ENCODE data around the gene OST4.

The OST4 gene

DNA sequence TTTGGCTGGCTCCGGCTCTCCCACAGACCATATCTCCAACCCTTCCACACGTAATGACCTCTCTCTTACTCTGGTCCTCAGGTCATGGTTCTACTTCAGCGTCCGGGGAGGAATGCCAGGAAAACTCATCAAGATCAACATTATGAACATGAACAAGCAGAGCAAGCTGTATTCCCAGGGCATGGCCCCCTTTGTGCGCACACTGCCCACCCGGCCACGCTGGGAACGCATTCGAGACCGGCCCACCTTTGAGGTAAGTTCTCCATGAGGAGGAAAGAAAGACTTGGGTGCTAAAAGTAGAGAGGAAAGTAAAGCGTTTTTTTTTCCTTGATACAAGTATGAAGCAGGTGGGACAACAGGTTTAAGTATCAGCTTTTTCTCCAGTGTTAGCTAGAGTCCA, 18.1 kb downstream of the OST4 start:
- no peak overlapping the region for H3K4me3 ChIP-seq (ENCODE audit: control insufficient read depth, low read depth, low read length)
- DNase-seq (ENCODE audit: low read depth), result no peak
- no peak for TF ChIP-seq CTCF (IDR thresholded peaks at IDR 0.05; ENCODE audit: control insufficient read depth, insufficient read depth, low read depth, low read length, missing control alignments)

GRCh38 chr2:27051902-27052645, 19.4 kb downstream of the OST4 start:
- no peak for DNase-seq (ENCODE audit: low read depth)
- peak overlapping the region; percentile 98 for H3K4me3 ChIP-seq (ENCODE audit: control insufficient read depth, low read depth, low read length)
- no peak for TF ChIP-seq CTCF (IDR thresholded peaks at IDR 0.05; ENCODE audit: control insufficient read depth, insufficient read depth, low read depth, low read length, missing control alignments)

- TF ChIP-seq CTCF (IDR thresholded peaks at IDR 0.05; ENCODE audit: control insufficient read depth, insufficient read depth, low read depth, low read length, missing control alignments), result no peak
Measured at GRCh38 chr2:27050996-27051901, 20.2 kb downstream of the OST4 start, which contains the start of gene AGBL5. Gene AGBL5, plus strand, starts transcription at chr2:27051668. Its CDS starts 1,291 bp downstream, at chr2:27052959.

GRCh38 chr2:27050281-27050995, 21.0 kb downstream of the OST4 start:
- peak overlapping the region; percentile 48 for H3K4me3 ChIP-seq (ENCODE audit: control insufficient read depth, low read depth, low read length)
- peak; percentile 48 for TF ChIP-seq CTCF (IDR thresholded peaks at IDR 0.05; ENCODE audit: control insufficient read depth, insufficient read depth, low read depth, low read length, missing control alignments)
- peak; percentile 92 for DNase-seq (ENCODE audit: low read depth)

More at GRCh38 chr2:27050996-27051901, 20.2 kb downstream of the OST4 start, which contains the start of gene AGBL5:
- H3K4me3 ChIP-seq (ENCODE audit: control insufficient read depth, low read depth, low read length), result peak within 1 kb of the TSS; percentile 98
- DNase-seq (ENCODE audit: low read depth), result peak; percentile 58

DNA sequence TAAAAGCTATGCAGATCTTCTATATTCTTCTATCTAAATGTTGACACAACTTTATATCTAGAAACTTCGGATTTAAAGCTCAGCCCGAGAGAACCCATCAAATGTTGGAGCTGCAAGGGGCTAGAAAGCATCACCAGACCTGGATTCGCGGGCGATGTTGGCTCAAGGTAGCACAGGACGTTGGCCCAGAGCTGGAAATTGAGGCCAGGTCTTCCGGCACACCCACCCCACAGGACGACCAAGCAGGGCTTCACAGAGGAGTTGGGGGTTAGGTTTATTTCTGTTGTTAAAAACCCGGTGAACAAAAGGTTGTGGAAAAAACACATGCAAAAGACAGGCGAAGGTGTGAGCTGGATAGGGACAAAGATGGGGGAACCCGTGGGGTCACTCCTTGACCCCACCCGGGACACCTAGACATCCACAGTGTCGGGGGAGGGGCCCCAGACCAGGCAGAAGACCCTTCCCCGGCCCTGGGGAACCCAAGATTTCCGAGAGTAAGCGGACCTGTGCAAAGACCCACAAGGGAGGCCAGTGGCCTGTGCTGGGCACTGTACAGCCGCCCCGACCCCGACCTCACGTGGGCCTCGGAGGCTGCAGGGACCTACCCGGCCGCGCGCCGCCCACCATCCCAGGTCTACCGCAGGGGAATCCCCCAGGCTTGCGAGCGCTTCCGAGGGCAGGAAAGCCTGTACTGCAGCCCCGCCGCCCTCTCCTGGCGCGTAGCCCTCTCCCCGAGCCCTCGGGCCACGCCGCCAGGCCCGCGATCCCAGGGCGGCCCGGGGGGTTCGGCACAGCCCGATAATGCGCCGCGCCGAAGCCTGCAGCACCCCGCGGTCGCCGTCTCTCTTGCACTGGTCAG, 21.8 kb downstream of the OST4 start:
- no peak for DNase-seq (ENCODE audit: low read depth)
- H3K4me3 ChIP-seq (ENCODE audit: control insufficient read depth, low read depth, low read length), result peak overlapping the region; percentile 48
- no peak for TF ChIP-seq CTCF (IDR thresholded peaks at IDR 0.05; ENCODE audit: control insufficient read depth, insufficient read depth, low read depth, low read length, missing control alignments)
